ENCODE measurements around the gene IGF2BP3.

DNA sequence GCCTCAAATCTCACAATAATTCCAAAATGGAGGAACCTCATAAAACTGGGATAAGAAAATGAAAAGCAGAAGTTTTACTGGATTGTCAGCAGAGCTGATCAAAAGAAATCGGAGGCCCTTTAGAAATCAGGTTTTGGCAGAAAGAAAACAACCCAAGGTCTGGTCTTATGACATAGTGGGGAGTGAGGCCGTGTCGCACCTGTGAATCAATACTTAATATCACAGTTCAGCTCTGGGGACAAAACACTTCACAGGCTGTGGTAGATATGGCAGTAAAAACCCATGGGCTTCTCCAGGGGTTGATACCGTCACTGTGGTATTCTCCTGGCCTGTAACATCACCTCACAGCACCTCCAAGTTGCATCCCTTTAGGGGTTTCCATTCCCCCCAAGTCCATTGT is 177.7 kb downstream of the IGF2BP3 start:
- TF ChIP-seq, protein P1, sequence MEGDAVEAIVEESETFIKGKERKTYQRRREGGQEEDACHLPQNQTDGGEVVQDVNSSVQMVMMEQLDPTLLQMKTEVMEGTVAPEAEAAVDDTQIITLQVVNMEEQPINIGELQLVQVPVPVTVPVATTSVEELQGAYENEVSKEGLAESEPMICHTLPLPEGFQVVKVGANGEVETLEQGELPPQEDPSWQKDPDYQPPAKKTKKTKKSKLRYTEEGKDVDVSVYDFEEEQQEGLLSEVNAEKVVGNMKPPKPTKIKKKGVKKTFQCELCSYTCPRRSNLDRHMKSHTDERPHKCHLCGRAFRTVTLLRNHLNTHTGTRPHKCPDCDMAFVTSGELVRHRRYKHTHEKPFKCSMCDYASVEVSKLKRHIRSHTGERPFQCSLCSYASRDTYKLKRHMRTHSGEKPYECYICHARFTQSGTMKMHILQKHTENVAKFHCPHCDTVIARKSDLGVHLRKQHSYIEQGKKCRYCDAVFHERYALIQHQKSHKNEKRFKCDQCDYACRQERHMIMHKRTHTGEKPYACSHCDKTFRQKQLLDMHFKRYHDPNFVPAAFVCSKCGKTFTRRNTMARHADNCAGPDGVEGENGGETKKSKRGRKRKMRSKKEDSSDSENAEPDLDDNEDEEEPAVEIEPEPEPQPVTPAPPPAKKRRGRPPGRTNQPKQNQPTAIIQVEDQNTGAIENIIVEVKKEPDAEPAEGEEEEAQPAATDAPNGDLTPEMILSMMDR (IDR thresholded peaks at IDR 0.05) = no peak
- TF ChIP-seq POLR2A (IDR thresholded peaks at IDR 0.05) = no peak
